Activated T-helper 17 cell treated with anti-CD3 and anti-CD28 coated beads, Interleukin-2, amount 50 U/mL, for 72 hours (primary cell): ENCODE measurements around the gene DNMBP. TPM values are rescaled to one million over a fixed set of nuclear protein-coding genes. Genes with fewer than 3 reads are reported as not detected.

Experiments
- ATAC-seq: fragments of 150-1000 bp; cut with Tn5 transposase; replicated peaks from 2 replicates; pipeline ENCODE4 v1.10.0; 2021; ENCODE audit warnings: mild to moderate bottlenecking, moderate library complexity
- H3K27ac Mint-ChIP-seq: one replicate; pipeline ENCODE4 v1.8.0; 2022; ENCODE audit warnings: mixed read lengths
- H3K27me3 Mint-ChIP-seq: one replicate; pipeline ENCODE4 v1.8.0; 2022; ENCODE audit warnings: mixed read lengths
- H3K36me3 Mint-ChIP-seq: one replicate; pipeline ENCODE4 v1.8.0; 2022; ENCODE audit warnings: low read depth, mild to moderate bottlenecking, mixed read lengths
- H3K4me1 Mint-ChIP-seq: one replicate; pipeline ENCODE4 v1.8.0; 2022; ENCODE audit warnings: mixed read lengths
- H3K4me3 Mint-ChIP-seq: one replicate; pipeline ENCODE4 v1.8.0; 2022; ENCODE audit warnings: mild to moderate bottlenecking, mixed read lengths
- H3K9me3 Mint-ChIP-seq: one replicate; pipeline ENCODE4 v1.8.0; 2022; ENCODE audit warnings: mixed read lengths
- total RNA-seq, 2 donors: library from RNA; stranded (reverse); gene quantifications; one replicate each; pipeline ENCODE4 v1.2.3, GENCODE V29; 2022

DNMBP gene
- total RNA-seq, 2 donors from 2014 or later = 3.0 TPM

- Mint-ChIP-seq H3K9me3 (no peaks in the 10 kb centered on the region), H3K27ac (no peak overlapping the region), H3K4me3 (no peak overlapping the region), H3K4me1 (no peaks in the 10 kb centered on the region), H3K27me3 (no peaks in the 10 kb centered on the region), H3K36me3 (no peaks in the 10 kb centered on the region)
- no peak for ATAC-seq
These were observed 78.8 kb downstream of the DNMBP start for GRCh38 chr10:99930731-99931550.

GRCh38 chr10:99929360-99929759 lies 80.4 kb downstream of the DNMBP start:
- H3K4me1 Mint-ChIP-seq = no peaks in the 10 kb centered on the region
- H3K9me3 Mint-ChIP-seq = no peaks in the 10 kb centered on the region
- H3K36me3 Mint-ChIP-seq = no peaks in the 10 kb centered on the region
- no peak overlapping the region for H3K4me3 Mint-ChIP-seq
- no peaks in the 10 kb centered on the region for H3K27me3 Mint-ChIP-seq
- no peak overlapping the region for H3K27ac Mint-ChIP-seq
- ATAC-seq = no peak

GRCh38 chr10:99927721-99928280 lies 81.9 kb downstream of the DNMBP start:
- H3K27ac Mint-ChIP-seq = no peak overlapping the region

GRCh38 chr10:99926925-99927720 lies 82.6 kb downstream of the DNMBP start:
- no peak for ATAC-seq
- H3K36me3 Mint-ChIP-seq = no peaks in the 10 kb centered on the region
- H3K27ac Mint-ChIP-seq = no peak overlapping the region
- no peaks in the 10 kb centered on the region for H3K4me1 Mint-ChIP-seq
- no peak overlapping the region for H3K4me3 Mint-ChIP-seq
- H3K9me3 Mint-ChIP-seq = no peaks in the 10 kb centered on the region
- no peaks in the 10 kb centered on the region for H3K27me3 Mint-ChIP-seq

More at GRCh38 chr10:99927721-99928280, 81.9 kb downstream of the DNMBP start:
- Mint-ChIP-seq H3K9me3 (no peaks in the 10 kb centered on the region), H3K4me3 (no peak overlapping the region), H3K36me3 (no peaks in the 10 kb centered on the region), H3K4me1 (no peaks in the 10 kb centered on the region), H3K27me3 (no peaks in the 10 kb centered on the region)
- no peak for ATAC-seq

GRCh38 chr10:99924451-99925255 lies 85.1 kb downstream of the DNMBP start:
- H3K4me3 Mint-ChIP-seq = no peak overlapping the region
- H3K36me3 Mint-ChIP-seq = no peaks in the 10 kb centered on the region
- H3K9me3 Mint-ChIP-seq = no peaks in the 10 kb centered on the region
- H3K4me1 Mint-ChIP-seq = no peaks in the 10 kb centered on the region
- H3K27me3 Mint-ChIP-seq = no peaks in the 10 kb centered on the region
- H3K27ac Mint-ChIP-seq = no peak overlapping the region
- ATAC-seq = no peak

- Mint-ChIP-seq H3K36me3 (no peaks in the 10 kb centered on the region), H3K9me3 (no peaks in the 10 kb centered on the region), H3K4me3 (no peak overlapping the region), H3K27me3 (no peaks in the 10 kb centered on the region), H3K27ac (peak overlapping the region; percentile 34), H3K4me1 (no peaks in the 10 kb centered on the region)
- no peak for ATAC-seq
These were observed 87.8 kb downstream of the DNMBP start for GRCh38 chr10:99921948-99922347.

GRCh38 chr10:99920901-99921300 lies 88.8 kb downstream of the DNMBP start:
- no peak for ATAC-seq
- H3K4me3 Mint-ChIP-seq = no peak overlapping the region
- H3K4me1 Mint-ChIP-seq = no peaks in the 10 kb centered on the region
- no peaks in the 10 kb centered on the region for H3K36me3 Mint-ChIP-seq
- H3K27me3 Mint-ChIP-seq = no peaks in the 10 kb centered on the region
- no peaks in the 10 kb centered on the region for H3K9me3 Mint-ChIP-seq
- no peak overlapping the region for H3K27ac Mint-ChIP-seq

- Mint-ChIP-seq H3K36me3 (no peaks in the 10 kb centered on the region), H3K4me3 (no peak overlapping the region), H3K27ac (no peak overlapping the region), H3K9me3 (no peaks in the 10 kb centered on the region), H3K4me1 (no peaks in the 10 kb centered on the region), H3K27me3 (no peaks in the 10 kb centered on the region)
- ATAC-seq = no peak
These were observed 89.3 kb downstream of the DNMBP start for GRCh38 chr10:99920486-99920885.

- H3K4me1 Mint-ChIP-seq = no peaks in the 10 kb centered on the region
- no peaks in the 10 kb centered on the region for H3K9me3 Mint-ChIP-seq
- H3K36me3 Mint-ChIP-seq = no peaks in the 10 kb centered on the region
- no peaks in the 10 kb centered on the region for H3K27me3 Mint-ChIP-seq
- no peak overlapping the region for H3K4me3 Mint-ChIP-seq
- H3K27ac Mint-ChIP-seq = no peak overlapping the region
- no peak for ATAC-seq
These were observed 91.6 kb downstream of the DNMBP start for GRCh38 chr10:99917963-99918825.

- no peak overlapping the region for H3K4me3 Mint-ChIP-seq
- ATAC-seq = no peak
- no peaks in the 10 kb centered on the region for H3K4me1 Mint-ChIP-seq
- H3K9me3 Mint-ChIP-seq = no peaks in the 10 kb centered on the region
- no peaks in the 10 kb centered on the region for H3K27me3 Mint-ChIP-seq
- no peaks in the 10 kb centered on the region for H3K36me3 Mint-ChIP-seq
- no peak overlapping the region for H3K27ac Mint-ChIP-seq
These were observed 93.0 kb downstream of the DNMBP start for GRCh38 chr10:99916776-99917175.

GRCh38 chr10:99915414-99915813 lies 94.3 kb downstream of the DNMBP start:
- ATAC-seq = no peak
- H3K9me3 Mint-ChIP-seq = no peaks in the 10 kb centered on the region
- no peak overlapping the region for H3K4me3 Mint-ChIP-seq
- H3K4me1 Mint-ChIP-seq = no peaks in the 10 kb centered on the region
- H3K27ac Mint-ChIP-seq = no peak overlapping the region
- H3K27me3 Mint-ChIP-seq = no peaks in the 10 kb centered on the region
- H3K36me3 Mint-ChIP-seq = no peaks in the 10 kb centered on the region

- no peaks in the 10 kb centered on the region for H3K4me1 Mint-ChIP-seq
- no peaks in the 10 kb centered on the region for H3K9me3 Mint-ChIP-seq
- H3K27me3 Mint-ChIP-seq = no peaks in the 10 kb centered on the region
- no peak overlapping the region for H3K4me3 Mint-ChIP-seq
- no peak overlapping the region for H3K27ac Mint-ChIP-seq
- H3K36me3 Mint-ChIP-seq = no peaks in the 10 kb centered on the region
- no peak for ATAC-seq
These were observed 95.5 kb downstream of the DNMBP start for GRCh38 chr10:99914236-99914635.

GRCh38 chr10:99913831-99914235 lies 95.9 kb downstream of the DNMBP start:
- no peak overlapping the region for H3K4me3 Mint-ChIP-seq
- no peaks in the 10 kb centered on the region for H3K9me3 Mint-ChIP-seq
- H3K27me3 Mint-ChIP-seq = no peaks in the 10 kb centered on the region
- H3K4me1 Mint-ChIP-seq = no peaks in the 10 kb centered on the region
- no peak overlapping the region for H3K27ac Mint-ChIP-seq
- ATAC-seq = no peak
- H3K36me3 Mint-ChIP-seq = no peaks in the 10 kb centered on the region
